ENCODE results near the gene HSPB1. TPM values are rescaled to one million over a fixed set of nuclear protein-coding genes. Genes with fewer than 3 reads are reported as not detected.
A peak's percentile ranks its signal among the peaks of the same experiment; 100 is the strongest.
"Not testable (repeated sequence)": the region's sequence is repeated elsewhere in the genome, so short reads cannot be mapped to it uniquely, and the experiment has no call there.

HSPB1 gene
- polyA plus RNA-seq, 4 donors = 68.3 to 253 (median 111) TPM

DNA sequence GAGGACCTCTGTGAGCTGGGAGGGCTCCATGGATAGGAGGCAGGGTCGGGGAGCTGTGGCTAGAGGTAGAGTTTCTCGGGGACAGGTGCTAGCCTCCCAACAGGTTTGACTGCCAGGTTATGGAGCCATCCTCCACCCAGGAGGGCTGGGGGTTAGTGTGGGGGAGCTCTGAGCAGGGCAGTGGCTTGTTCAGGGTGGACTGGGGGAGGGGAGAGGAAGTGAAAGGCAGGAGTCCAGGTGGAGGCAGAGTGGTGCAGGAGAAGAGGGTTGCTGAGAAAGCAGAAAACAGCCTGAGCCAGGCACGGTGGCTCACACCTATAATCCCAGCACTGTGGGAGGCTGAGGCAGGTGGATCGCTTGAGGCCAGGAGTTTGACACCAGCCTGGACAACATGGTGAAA is 40.5 kb upstream of the HSPB1 start:
- Histone ChIP-seq H3K4me1 (ENCODE audit: control insufficient read depth in 3 of 3, insufficient read depth in 2 of 3, low read depth in 1 of 3, low read length in 2 of 3) (no peaks in the 10 kb centered on the region), H3K9me3 (ENCODE audit: control insufficient read depth in 2 of 2, insufficient read depth in 1 of 2, low read depth in 1 of 2, low read length in 1 of 2) (peaks cover 0 to under 1% of the 10 kb centered on the region in 2 donors), H3K27ac (ENCODE audit: low read depth in 1 of 3, low read length in 2 of 3) (no peak overlapping the region), H3K4me3 (ENCODE audit: low read depth in 1 of 3, low read length in 3 of 3) (no peak overlapping the region), H3K36me3 (ENCODE audit: control insufficient read depth in 3 of 3, insufficient read depth in 2 of 3, low read depth in 1 of 3, low read length in 3 of 3) (no peaks in the 10 kb centered on the region), H3K27me3 (ENCODE audit: control insufficient read depth in 3 of 3, insufficient read depth in 3 of 3, low read length in 3 of 3) (peaks cover 4 to 44% (median 15%) of the 10 kb centered on the region in 3 donors)
- no peak for FAIRE-seq
- 30 to 58% (median 51%) methylated on average over 4 of the region's 4 CpGs for WGBS, 3 donors
- DNase-seq = no peak

DNA sequence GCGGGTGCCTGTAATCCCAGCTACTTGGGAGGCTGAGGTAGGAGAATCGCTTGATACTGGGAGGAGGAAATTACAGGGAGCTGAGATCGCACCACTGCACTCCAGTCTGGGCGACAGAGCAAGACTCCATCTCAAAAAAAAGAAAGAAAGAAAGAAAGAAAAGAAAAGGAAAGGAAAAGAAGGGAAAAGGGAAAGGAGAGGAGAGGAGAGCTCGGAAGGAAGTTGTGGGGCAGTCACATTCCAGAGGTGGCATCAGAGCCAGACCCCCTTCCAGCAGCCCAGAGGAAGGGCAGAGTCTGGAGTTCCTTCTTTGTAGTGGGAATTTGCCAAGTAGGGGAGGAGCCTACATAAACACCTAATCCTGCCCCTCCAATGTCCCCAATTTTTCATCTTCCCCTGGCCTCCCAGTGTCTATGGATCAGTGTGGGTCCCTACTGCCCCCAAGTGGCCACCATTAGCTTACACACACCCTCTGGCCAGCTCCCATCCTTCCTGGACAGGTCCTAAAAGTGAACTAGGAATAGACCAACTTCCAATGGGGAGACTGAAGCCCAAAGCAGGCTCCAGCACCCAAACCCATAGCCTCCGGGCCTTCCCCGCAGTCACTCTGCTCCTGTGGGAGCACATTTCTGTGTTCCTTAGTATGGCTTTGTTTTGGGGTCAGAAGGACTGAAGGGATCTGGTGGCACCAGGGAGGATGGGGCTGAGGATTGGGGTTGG is 39.6 kb upstream of the HSPB1 start:
- 65 to 67% (median 67%) methylated on average over 7 of the region's 7 CpGs for WGBS, 3 donors
- FAIRE-seq (no peak), DNase-seq (peak; percentile 48 to 54)
- H3K27me3 ChIP-seq (ENCODE audit: control insufficient read depth in 3 of 3, insufficient read depth in 3 of 3, low read length in 3 of 3) = peaks cover 5 to 48% (median 17%) of the 10 kb centered on the region in 3 donors
- H3K27ac ChIP-seq (ENCODE audit: low read depth in 1 of 3, low read length in 2 of 3) = no peak overlapping the region
- H3K9me3 ChIP-seq (ENCODE audit: control insufficient read depth in 2 of 2, insufficient read depth in 1 of 2, low read depth in 1 of 2, low read length in 1 of 2) = peaks cover 0 to 2% of the 10 kb centered on the region in 2 donors
- H3K36me3 ChIP-seq (ENCODE audit: control insufficient read depth in 3 of 3, insufficient read depth in 2 of 3, low read depth in 1 of 3, low read length in 3 of 3) = no peaks in the 10 kb centered on the region
- H3K4me1 ChIP-seq (ENCODE audit: control insufficient read depth in 3 of 3, insufficient read depth in 2 of 3, low read depth in 1 of 3, low read length in 2 of 3) = no peaks in the 10 kb centered on the region
- no peak overlapping the region for H3K4me3 ChIP-seq (ENCODE audit: low read depth in 1 of 3, low read length in 3 of 3)

DNA sequence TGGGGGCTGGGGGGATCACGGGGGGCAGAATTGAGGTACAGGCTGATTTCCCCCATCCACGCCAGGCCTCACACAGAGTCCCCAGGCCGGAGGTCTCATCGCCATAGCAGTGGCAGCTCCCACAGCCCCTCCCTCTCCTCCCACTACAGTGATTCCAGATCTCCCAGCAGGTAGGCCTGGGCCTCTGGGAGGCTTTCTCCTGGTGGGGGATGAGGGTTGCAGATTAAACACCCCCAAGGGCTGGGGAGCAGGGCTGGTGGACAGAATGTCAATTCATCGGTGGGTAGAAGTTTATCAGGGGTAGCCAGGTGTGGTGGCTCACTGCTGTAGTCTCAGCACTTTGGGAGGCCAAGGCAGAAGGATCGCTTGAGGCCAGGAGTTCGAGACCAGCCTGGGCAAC is 37.2 kb upstream of the HSPB1 start:
- Histone ChIP-seq H3K4me1 (ENCODE audit: control insufficient read depth in 3 of 3, insufficient read depth in 2 of 3, low read depth in 1 of 3, low read length in 2 of 3) (no peaks in the 10 kb centered on the region), H3K4me3 (ENCODE audit: low read depth in 1 of 3, low read length in 3 of 3) (no peak overlapping the region), H3K36me3 (ENCODE audit: control insufficient read depth in 3 of 3, insufficient read depth in 2 of 3, low read depth in 1 of 3, low read length in 3 of 3) (no peaks in the 10 kb centered on the region), H3K9me3 (ENCODE audit: control insufficient read depth in 2 of 2, insufficient read depth in 1 of 2, low read depth in 1 of 2, low read length in 1 of 2) (peaks cover 0 to 2% of the 10 kb centered on the region in 2 donors), H3K27me3 (ENCODE audit: control insufficient read depth in 3 of 3, insufficient read depth in 3 of 3, low read length in 3 of 3) (peaks cover 10 to 52% (median 20%) of the 10 kb centered on the region in 3 donors), H3K27ac (ENCODE audit: low read depth in 1 of 3, low read length in 2 of 3) (no peak overlapping the region)
- no peak for DNase-seq
- no peak for FAIRE-seq
- WGBS, 3 donors = 89 to 94% (median 93%) methylated on average over 7 of the region's 7 CpGs

DNA sequence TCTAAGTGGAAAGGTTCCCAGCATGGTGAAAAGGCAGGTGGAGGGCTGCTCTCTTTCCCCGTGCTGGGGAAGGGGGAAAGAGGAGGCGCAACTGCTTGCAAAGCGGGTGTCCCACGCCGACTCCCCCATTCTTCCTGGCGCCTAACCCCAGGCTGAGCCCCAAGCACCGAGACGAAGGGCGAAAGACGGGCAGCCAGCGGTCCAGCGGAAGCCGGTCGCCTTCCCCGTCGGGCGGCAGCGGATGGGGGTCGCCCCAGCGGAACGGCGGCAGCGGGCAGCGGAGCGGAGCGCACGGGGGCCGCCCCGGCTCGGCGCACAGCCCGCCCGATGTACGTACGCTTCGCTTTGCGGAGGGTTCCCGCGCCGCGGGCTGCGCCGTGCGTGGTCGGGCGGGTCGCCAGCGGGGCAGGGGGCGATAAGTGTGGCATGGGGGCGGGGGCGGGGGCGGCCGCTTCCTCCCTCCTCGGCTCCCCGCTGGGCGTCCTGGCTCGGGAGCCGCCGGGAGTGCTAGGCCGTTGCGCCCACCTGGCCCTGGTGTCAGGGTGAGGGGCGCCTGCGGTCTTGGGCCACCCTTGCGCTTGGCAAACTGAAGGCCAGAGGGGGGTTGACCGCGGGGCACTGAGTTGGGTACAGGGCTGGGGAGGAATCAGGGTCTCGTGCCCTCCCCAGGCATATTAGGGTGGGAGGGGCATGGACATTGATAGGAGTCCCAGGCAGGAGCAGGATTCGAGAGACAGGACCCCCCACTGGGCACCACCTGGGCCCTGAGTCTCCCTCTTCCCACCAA is 35.2 kb upstream of the HSPB1 start:
- peak overlapping the region in 1 of 3 donors; percentile 5 for H3K4me3 ChIP-seq (ENCODE audit: low read depth in 1 of 3, low read length in 3 of 3)
- peaks cover 0 to 2% of the 10 kb centered on the region in 2 donors for H3K9me3 ChIP-seq (ENCODE audit: control insufficient read depth in 2 of 2, insufficient read depth in 1 of 2, low read depth in 1 of 2, low read length in 1 of 2)
- H3K4me1 ChIP-seq (ENCODE audit: control insufficient read depth in 3 of 3, insufficient read depth in 2 of 3, low read depth in 1 of 3, low read length in 2 of 3) = no peaks in the 10 kb centered on the region
- 2% methylated on average over 42 to 68 of the region's 68 CpGs for WGBS, 3 donors
- no peak for DNase-seq
- H3K36me3 ChIP-seq (ENCODE audit: control insufficient read depth in 3 of 3, insufficient read depth in 2 of 3, low read depth in 1 of 3, low read length in 3 of 3) = no peaks in the 10 kb centered on the region
- H3K27me3 ChIP-seq (ENCODE audit: control insufficient read depth in 3 of 3, insufficient read depth in 3 of 3, low read length in 3 of 3) = peaks cover 10 to 46% (median 16%) of the 10 kb centered on the region in 3 donors
- FAIRE-seq = no peak
- H3K27ac ChIP-seq (ENCODE audit: low read depth in 1 of 3, low read length in 2 of 3) = no peak overlapping the region

DNA sequence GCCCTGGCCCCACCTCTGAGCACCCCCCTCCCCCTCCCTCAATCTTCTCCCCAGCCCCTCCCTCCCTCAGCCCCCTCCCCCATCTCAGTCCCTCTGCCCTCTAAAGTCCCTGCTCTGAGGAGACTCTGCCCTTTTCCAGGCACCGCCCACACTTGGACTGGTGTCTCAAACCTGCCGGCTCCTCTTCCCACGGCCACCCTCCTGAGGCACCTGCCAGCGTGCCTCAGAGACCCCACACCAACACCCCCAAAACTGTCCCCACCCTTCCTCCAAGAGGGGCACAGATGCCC is 34.6 kb upstream of the HSPB1 start:
- DNase-seq (no peak), FAIRE-seq (no peak)
- H3K36me3 ChIP-seq (ENCODE audit: control insufficient read depth in 3 of 3, insufficient read depth in 2 of 3, low read depth in 1 of 3, low read length in 3 of 3) = no peaks in the 10 kb centered on the region
- H3K4me1 ChIP-seq (ENCODE audit: control insufficient read depth in 3 of 3, insufficient read depth in 2 of 3, low read depth in 1 of 3, low read length in 2 of 3) = no peaks in the 10 kb centered on the region
- 14 to 21% (median 14%) methylated on average over 4 of the region's 4 CpGs for WGBS, 3 donors
- H3K27ac ChIP-seq (ENCODE audit: low read depth in 1 of 3, low read length in 2 of 3) = no peak overlapping the region
- H3K9me3 ChIP-seq (ENCODE audit: control insufficient read depth in 2 of 2, insufficient read depth in 1 of 2, low read depth in 1 of 2, low read length in 1 of 2) = peaks cover 0 to 2% of the 10 kb centered on the region in 2 donors
- H3K27me3 ChIP-seq (ENCODE audit: control insufficient read depth in 3 of 3, insufficient read depth in 3 of 3, low read length in 3 of 3) = peaks cover 10 to 50% (median 16%) of the 10 kb centered on the region in 3 donors
- H3K4me3 ChIP-seq (ENCODE audit: low read depth in 1 of 3, low read length in 3 of 3) = no peak overlapping the region

DNA sequence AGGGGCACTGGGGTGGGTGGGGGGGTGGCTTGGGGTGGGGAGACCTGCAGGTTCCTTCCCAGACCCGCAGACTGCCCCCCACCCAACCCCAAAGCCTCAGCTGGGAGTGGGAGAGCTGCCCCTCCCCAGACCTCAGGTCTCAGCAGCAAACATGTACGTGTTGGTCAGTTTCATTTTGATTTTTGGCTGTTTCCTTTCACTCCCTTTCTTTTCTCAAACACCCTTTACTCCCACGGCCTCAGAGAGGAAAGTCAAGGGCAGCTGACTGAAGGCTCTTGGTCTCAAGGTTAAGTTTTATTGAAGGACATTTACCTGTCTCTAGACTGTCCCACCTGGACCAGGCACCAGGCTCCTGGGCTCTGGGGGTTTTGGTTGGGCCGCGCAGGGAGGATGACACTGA is 34.1 kb upstream of the HSPB1 start:
- WGBS, 3 donors = 33 to 47% (median 42%) methylated on average over 5 of the region's 5 CpGs
- H3K27me3 ChIP-seq (ENCODE audit: control insufficient read depth in 3 of 3, insufficient read depth in 3 of 3, low read length in 3 of 3) = peaks cover 10 to 52% (median 16%) of the 10 kb centered on the region in 3 donors
- H3K36me3 ChIP-seq (ENCODE audit: control insufficient read depth in 3 of 3, insufficient read depth in 2 of 3, low read depth in 1 of 3, low read length in 3 of 3) = no peaks in the 10 kb centered on the region
- DNase-seq = no peak
- H3K27ac ChIP-seq (ENCODE audit: low read depth in 1 of 3, low read length in 2 of 3) = no peak overlapping the region
- H3K4me1 ChIP-seq (ENCODE audit: control insufficient read depth in 3 of 3, insufficient read depth in 2 of 3, low read depth in 1 of 3, low read length in 2 of 3) = no peaks in the 10 kb centered on the region
- H3K9me3 ChIP-seq (ENCODE audit: control insufficient read depth in 2 of 2, insufficient read depth in 1 of 2, low read depth in 1 of 2, low read length in 1 of 2) = peaks cover 0 to 2% of the 10 kb centered on the region in 2 donors
- H3K4me3 ChIP-seq (ENCODE audit: low read depth in 1 of 3, low read length in 3 of 3) = no peak overlapping the region
- FAIRE-seq = no peak

DNA sequence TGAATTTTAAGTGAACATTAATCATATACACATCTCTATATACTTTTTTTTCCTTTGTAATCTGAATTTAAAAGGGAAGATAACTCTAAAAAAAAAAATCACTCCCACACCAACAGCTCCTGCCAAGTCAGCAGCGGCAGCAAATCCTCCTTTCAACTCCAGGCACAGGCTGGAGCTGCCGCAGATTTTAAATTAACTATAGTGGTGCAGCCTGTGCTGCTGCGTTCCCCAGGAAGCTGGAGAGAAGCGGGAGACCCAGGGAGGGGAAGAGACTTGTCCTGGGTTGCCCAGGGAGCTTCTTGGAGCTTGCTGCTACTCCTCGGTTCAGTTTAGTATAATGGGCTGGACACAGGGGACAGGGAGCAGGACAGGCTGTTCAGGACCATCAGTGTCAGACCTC is 32.6 kb upstream of the HSPB1 start:
- DNase-seq (no peak), FAIRE-seq (no peak)
- Histone ChIP-seq H3K27me3 (ENCODE audit: control insufficient read depth in 3 of 3, insufficient read depth in 3 of 3, low read length in 3 of 3) (peaks cover 10 to 63% (median 16%) of the 10 kb centered on the region in 3 donors), H3K4me3 (ENCODE audit: low read depth in 1 of 3, low read length in 3 of 3) (no peak overlapping the region), H3K27ac (ENCODE audit: low read depth in 1 of 3, low read length in 2 of 3) (no peak overlapping the region), H3K4me1 (ENCODE audit: control insufficient read depth in 3 of 3, insufficient read depth in 2 of 3, low read depth in 1 of 3, low read length in 2 of 3) (no peaks in the 10 kb centered on the region), H3K9me3 (ENCODE audit: control insufficient read depth in 2 of 2, insufficient read depth in 1 of 2, low read depth in 1 of 2, low read length in 1 of 2) (peaks cover 0 to 2% of the 10 kb centered on the region in 2 donors), H3K36me3 (ENCODE audit: control insufficient read depth in 3 of 3, insufficient read depth in 2 of 3, low read depth in 1 of 3, low read length in 3 of 3) (no peaks in the 10 kb centered on the region)
- WGBS, 3 donors = 22 to 33% (median 27%) methylated on average over 5 of the region's 5 CpGs

DNA sequence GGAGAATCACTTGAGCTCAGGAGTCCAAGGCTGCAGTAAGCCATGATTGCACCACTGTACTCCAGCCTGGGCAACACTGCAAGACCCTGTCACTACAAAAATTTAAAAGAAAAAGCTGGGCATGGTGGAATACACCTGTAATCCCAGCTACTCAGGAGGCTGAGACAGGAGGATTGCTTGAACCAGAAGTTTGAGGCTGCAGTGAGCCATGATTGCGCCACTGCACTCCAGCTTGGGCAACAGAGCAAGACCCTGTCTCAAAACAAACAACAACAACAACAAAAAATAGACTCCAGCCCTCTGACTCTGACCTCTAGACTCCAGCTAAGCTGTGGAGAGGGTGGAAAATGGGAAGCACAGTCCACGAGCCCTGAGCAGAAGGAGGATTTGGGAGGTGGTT is 31.1 kb upstream of the HSPB1 start:
- not testable (repeated sequence) for FAIRE-seq; H3K36me3 ChIP-seq (ENCODE audit: control insufficient read depth in 3 of 3, insufficient read depth in 2 of 3, low read depth in 1 of 3, low read length in 3 of 3)
- peaks cover 10 to 66% (median 16%) of the 10 kb centered on the region in 3 donors for H3K27me3 ChIP-seq (ENCODE audit: control insufficient read depth in 3 of 3, insufficient read depth in 3 of 3, low read length in 3 of 3)

More for the DNA sequence above, 31.1 kb upstream of the HSPB1 start:
- H3K4me3 ChIP-seq (ENCODE audit: low read depth in 1 of 3, low read length in 3 of 3); H3K4me1 ChIP-seq (ENCODE audit: control insufficient read depth in 3 of 3, insufficient read depth in 2 of 3, low read depth in 1 of 3, low read length in 2 of 3); H3K27ac ChIP-seq (ENCODE audit: low read depth in 1 of 3, low read length in 2 of 3); H3K9me3 ChIP-seq (ENCODE audit: control insufficient read depth in 2 of 2, insufficient read depth in 1 of 2, low read depth in 1 of 2, low read length in 1 of 2); DNase-seq: not testable (repeated sequence)
- 61 to 75% (median 72%) methylated on average over 2 of the region's 2 CpGs for WGBS, 3 donors

Data from small intestine (tissue), 7 donors.